ENCODE results near the gene FAM177B.

- TF ChIP-seq ZNF8 (CRISPR knock-in tag; IDR thresholded peaks at IDR 0.05) = no peak
- TF ChIP-seq ARNTL (CRISPR knock-in tag; IDR thresholded peaks at IDR 0.05; ENCODE audit: borderline replicate concordance, low read depth) = no peak
- no peak for TF ChIP-seq ZNF70 (CRISPR knock-in tag; IDR thresholded peaks at IDR 0.05)
- TF ChIP-seq ZFP30 (CRISPR knock-in tag; IDR thresholded peaks at IDR 0.05) = no peak
- TF ChIP-seq BACH2 (CRISPR knock-in tag; IDR thresholded peaks at IDR 0.05; ENCODE audit: borderline replicate concordance) = no peak
Measured at GRCh38 chr1:222790115-222790514, 53.1 kb downstream of the FAM177B start.

Measured in SK-N-SH treated with all-trans-retinoic acid at 6 μM for 48 hours (cell line).